GM23248 (cell line): ENCODE results near the gene SGMS1. TPM values are rescaled to one million over a fixed set of nuclear protein-coding genes. Genes with fewer than 3 reads are reported as not detected.

Source experiments
- DNase-seq: peaks from one replicate; pipeline ENCODE4 v3.0.0-alpha.2; 2015
- H2AFZ ChIP-seq: fragments of 200-600 bp; sonication (generic); 2 replicates; pipeline ENCODE4 v1.6.1; 2016; ENCODE audit warnings: antibody characterized with exemption
- H3F3A ChIP-seq: fragments of 200-600 bp; sonication (generic); 2 replicates; pipeline ENCODE4 v1.6.1; 2016; ENCODE audit warnings: mild to moderate bottlenecking, antibody characterized with exemption, mixed run types; ENCODE audit not compliant: insufficient read depth
- H3K27ac ChIP-seq: fragments of 200-600 bp; sonication (generic); 2 replicates; pipeline ENCODE4 v1.5.1; 2016; ENCODE audit warnings: mild to moderate bottlenecking
- H3K27me3 ChIP-seq: fragments of 200-600 bp; sonication (generic); replicated peaks from 2 replicates; pipeline ENCODE4 v1.6.1; 2016; ENCODE audit warnings: mild to moderate bottlenecking; ENCODE audit not compliant: insufficient read depth
- H3K36me3 ChIP-seq: fragments of 200-600 bp; sonication (generic); 2 replicates; pipeline ENCODE4 v1.6.1; 2016; ENCODE audit warnings: low read depth, mild to moderate bottlenecking
- H3K4me1 ChIP-seq: fragments of 200-600 bp; sonication (generic); 2 replicates; pipeline ENCODE4 v1.6.1; 2016; ENCODE audit warnings: mild to moderate bottlenecking; ENCODE audit not compliant: insufficient read depth
- H3K4me2 ChIP-seq: fragments of 200-600 bp; sonication (generic); one replicate; pipeline ENCODE4 v1.6.1; 2016; ENCODE audit warnings: mild to moderate bottlenecking; ENCODE audit not compliant: unreplicated experiment
- H3K4me3 ChIP-seq: fragments of 200-600 bp; sonication (generic); 2 replicates; pipeline ENCODE4 v1.5.1; 2016; ENCODE audit warnings: mild to moderate bottlenecking
- H3K79me2 ChIP-seq: fragments of 200-600 bp; sonication (generic); 2 replicates; pipeline ENCODE4 v1.6.1; 2016; ENCODE audit warnings: mild to moderate bottlenecking; ENCODE audit not compliant: insufficient read depth
- H3K9ac ChIP-seq: fragments of 200-600 bp; sonication (generic); 2 replicates; pipeline ENCODE4 v1.6.1; 2016; ENCODE audit warnings: mild to moderate bottlenecking
- H3K9me2 ChIP-seq: fragments of 200-600 bp; sonication (generic); 2 replicates; pipeline ENCODE4 v1.6.1; 2016; ENCODE audit warnings: mixed run types, mild to moderate bottlenecking, moderate library complexity; ENCODE audit not compliant: insufficient read depth
- H3K9me3 ChIP-seq: fragments of 200-600 bp; sonication (generic); one replicate; pipeline ENCODE4 v1.6.1; 2017; ENCODE audit warnings: low read depth
- H4K20me1 ChIP-seq: fragments of 200-600 bp; sonication (generic); 2 replicates; pipeline ENCODE4 v1.6.0; 2016; ENCODE audit not compliant: insufficient read depth
- EZH2 ChIP-seq: fragments of 200-600 bp; sonication (generic); IDR thresholded peaks from 2 replicates; pipeline ENCODE4 v1.6.1; 2018; ENCODE audit warnings: antibody characterized with exemption, mild to moderate bottlenecking; ENCODE audit not compliant: insufficient read depth, poor library complexity, severe bottlenecking
- EZH2phosphoT487 ChIP-seq: fragments of 200-600 bp; sonication (generic); IDR thresholded peaks from 2 replicates; pipeline ENCODE4 v1.6.1; 2018; ENCODE audit warnings: antibody characterized with exemption, moderate library complexity, mild to moderate bottlenecking, low read depth; ENCODE audit not compliant: insufficient read depth
- whole genome bisulfite sequencing, 2 experiments: methylation state at CpG; one replicate each; pipeline ENCODE4 v1.1.6; 2015 to 2017; ENCODE audit warnings: low lambda C conversion rate in 2 of 2, low coverage in 1 of 2; ENCODE audit errors: missing lambda C conversion rate in 2 of 2; 5-methylcytosine and 5-hydroxymethylcytosine counted together
- in situ Hi-C: fragments of 300-500 bp; cut with MboI; formaldehyde crosslinking; loops from 2 replicates; pipeline ENCODE4 v1.15.0; 2020
- polyA plus RNA-seq: library from polyadenylated mRNA; unstranded; fragments of >200 nt; fragmentation: Nextera tagmentation; extraction: Ambion mirVana; gene quantifications from 2 replicates; pipeline ENCODE4 v1.2.1, GENCODE V29; 2016
- total RNA-seq: library from RNA; depleted of rRNA; stranded (reverse); fragments of >200 nt; shearing (Covaris generic); gene quantifications from 2 replicates; pipeline ENCODE4 v1.2.3, GENCODE V29; 2014

SGMS1 gene
- total and polyA plus RNA-seq, 2 experiments from 2014 or later, result 22.7 to 53.6 TPM

DNA sequence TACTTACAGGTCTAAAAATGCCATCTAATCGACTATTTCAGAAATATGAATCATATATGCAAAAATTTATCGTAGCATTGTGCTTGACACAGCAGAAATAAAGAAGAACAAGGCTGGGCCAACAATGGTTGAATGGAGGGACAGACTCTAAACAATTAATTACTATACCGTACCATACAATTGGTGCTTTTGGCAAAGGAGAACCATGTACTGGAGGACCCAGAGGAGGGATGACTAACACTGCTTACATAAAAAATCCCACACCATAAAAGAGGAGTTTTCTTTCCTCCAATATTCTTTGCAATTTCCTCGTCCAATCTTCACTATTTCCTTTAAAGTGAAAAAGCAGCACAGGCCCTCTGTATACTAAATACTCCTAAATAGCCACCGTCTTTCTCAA, 94.1 kb downstream of the SGMS1 start:
- in situ Hi-C loops, result no loop called here
- no peak for TF ChIP-seq EZH2phosphoT487
- TF ChIP-seq EZH2, result no peak
- WGBS, 2 experiments, result 91 to 95% methylated on average over 5 of the region's 5 CpGs

DNA sequence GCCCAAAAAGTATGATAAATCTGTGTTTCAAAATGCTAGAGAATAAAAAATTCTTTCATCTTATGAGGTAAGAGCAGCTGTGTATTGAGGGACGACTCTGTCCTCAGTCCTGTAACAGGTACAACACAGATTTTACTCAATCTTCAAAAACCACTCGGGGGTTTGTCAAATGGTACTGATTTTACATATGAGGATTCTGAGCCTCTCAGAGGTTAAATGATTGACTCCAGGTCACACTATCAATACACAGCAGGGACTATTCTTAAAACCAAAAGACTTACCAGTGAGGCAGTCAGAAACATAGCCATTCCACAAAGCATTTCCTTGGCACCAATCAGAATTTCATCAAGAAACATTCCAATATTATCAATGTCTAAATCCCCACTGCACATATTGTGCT, 95.5 kb downstream of the SGMS1 start:
- H3K36me3 ChIP-seq, result no peaks in the 10 kb centered on the region
- H3K27ac ChIP-seq, result no peak overlapping the region
- TF ChIP-seq EZH2 (no peak), EZH2phosphoT487 (no peak)
- in situ Hi-C loops, result no loop called here
- no peaks in the 10 kb centered on the region for H3K27me3 ChIP-seq
- no peak overlapping the region for H3K4me3 ChIP-seq
- no peaks in the 10 kb centered on the region for H3K9me3 ChIP-seq
- H3K79me2 ChIP-seq, result no peaks in the 10 kb centered on the region
- H3F3A ChIP-seq, result no peaks in the 10 kb centered on the region
- H3K4me2 ChIP-seq, result no peak overlapping the region
- no peak overlapping the region for H2AFZ ChIP-seq
- no peaks in the 10 kb centered on the region for H3K9me2 ChIP-seq
- H3K9ac ChIP-seq, result no peak overlapping the region
- H4K20me1 ChIP-seq, result no peaks in the 10 kb centered on the region
- no peak for DNase-seq
- H3K4me1 ChIP-seq, result no peaks in the 10 kb centered on the region
- WGBS, 2 experiments, result 49 to 61% methylated on average over 2 of the region's 2 CpGs

More for the DNA sequence above, 94.1 kb downstream of the SGMS1 start:
- Histone ChIP-seq H2AFZ (no peak overlapping the region), H3K79me2 (no peaks in the 10 kb centered on the region), H3K9me2 (no peaks in the 10 kb centered on the region), H3K36me3 (no peaks in the 10 kb centered on the region), H3K4me1 (no peaks in the 10 kb centered on the region), H3F3A (no peaks in the 10 kb centered on the region), H3K9ac (no peak overlapping the region), H3K27ac (no peak overlapping the region), H3K4me2 (no peak overlapping the region), H4K20me1 (no peaks in the 10 kb centered on the region), H3K4me3 (no peak overlapping the region), H3K9me3 (no peaks in the 10 kb centered on the region), H3K27me3 (no peaks in the 10 kb centered on the region)
- no peak for DNase-seq

DNA sequence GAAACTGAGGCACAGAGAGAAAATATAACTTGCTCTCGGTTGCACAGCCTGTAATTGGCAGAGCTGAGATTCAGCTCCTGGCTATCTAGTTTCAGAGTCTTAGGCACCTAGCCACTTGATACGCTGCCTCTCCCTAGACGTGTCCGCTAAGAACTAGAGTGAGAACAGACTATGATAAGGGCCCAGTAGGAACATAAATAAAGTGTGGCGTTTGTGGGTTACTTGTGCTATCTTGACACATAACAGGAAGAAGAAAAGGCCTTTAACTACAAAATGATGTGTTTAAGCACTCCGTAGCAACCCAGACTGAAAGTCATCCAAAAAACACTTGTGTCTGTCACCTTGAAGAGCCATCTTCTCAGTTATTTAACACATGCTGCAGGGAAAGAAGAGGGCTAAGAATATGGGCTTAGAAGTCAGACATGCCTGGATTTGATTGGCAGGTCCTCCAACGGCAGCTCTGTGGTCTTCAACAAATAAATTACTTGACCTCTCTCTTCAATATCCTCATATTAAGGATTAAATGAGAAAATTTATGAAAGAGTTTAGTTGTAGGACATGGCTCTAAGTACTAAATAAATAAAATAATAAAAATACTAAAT, 96.2 kb downstream of the SGMS1 start:
- Histone ChIP-seq H3K27ac (no peak overlapping the region), H2AFZ (no peak overlapping the region), H3K36me3 (no peaks in the 10 kb centered on the region), H4K20me1 (no peaks in the 10 kb centered on the region), H3K79me2 (no peaks in the 10 kb centered on the region), H3F3A (no peaks in the 10 kb centered on the region), H3K27me3 (no peaks in the 10 kb centered on the region), H3K4me3 (no peak overlapping the region), H3K4me2 (no peak overlapping the region), H3K4me1 (no peaks in the 10 kb centered on the region), H3K9me2 (no peaks in the 10 kb centered on the region), H3K9ac (no peak overlapping the region), H3K9me3 (no peaks in the 10 kb centered on the region)
- no peak for DNase-seq
- in situ Hi-C loops, result no loop called here
- WGBS, 2 experiments, result 84 to 85% methylated on average over 7 of the region's 7 CpGs
- TF ChIP-seq EZH2 (no peak), EZH2phosphoT487 (no peak)

DNA sequence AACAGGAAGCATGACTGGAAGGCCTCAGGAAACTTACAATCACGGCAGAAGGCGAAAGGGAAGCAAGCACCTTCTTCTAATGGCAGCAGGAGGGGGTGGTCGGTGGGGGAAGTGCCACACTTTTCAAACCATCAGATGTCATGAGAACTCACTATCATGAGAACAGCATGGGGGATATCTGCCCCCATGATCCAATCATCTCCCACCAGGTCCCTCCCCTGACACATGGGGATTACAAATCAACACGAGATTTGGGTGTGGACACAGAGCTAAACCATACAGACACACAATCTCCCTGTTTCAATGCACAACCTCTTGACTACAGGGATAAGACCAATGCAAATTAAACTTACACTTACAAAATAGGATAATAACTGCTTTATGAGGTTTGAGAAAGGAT, 97.6 kb downstream of the SGMS1 start:
- Histone ChIP-seq H3K9me2 (no peaks in the 10 kb centered on the region), H2AFZ (no peak overlapping the region), H3F3A (no peaks in the 10 kb centered on the region), H3K36me3 (no peaks in the 10 kb centered on the region), H3K27ac (no peak overlapping the region), H3K9me3 (no peaks in the 10 kb centered on the region), H3K4me2 (no peak overlapping the region), H3K4me3 (no peak overlapping the region), H4K20me1 (no peaks in the 10 kb centered on the region), H3K27me3 (no peaks in the 10 kb centered on the region), H3K9ac (no peak overlapping the region), H3K4me1 (no peaks in the 10 kb centered on the region), H3K79me2 (no peaks in the 10 kb centered on the region)
- no peak for DNase-seq
- in situ Hi-C loops, result no loop called here
- 83% methylated on average over 4 of the region's 4 CpGs for WGBS, 2 experiments
- TF ChIP-seq EZH2phosphoT487 (no peak), EZH2 (no peak)

DNA sequence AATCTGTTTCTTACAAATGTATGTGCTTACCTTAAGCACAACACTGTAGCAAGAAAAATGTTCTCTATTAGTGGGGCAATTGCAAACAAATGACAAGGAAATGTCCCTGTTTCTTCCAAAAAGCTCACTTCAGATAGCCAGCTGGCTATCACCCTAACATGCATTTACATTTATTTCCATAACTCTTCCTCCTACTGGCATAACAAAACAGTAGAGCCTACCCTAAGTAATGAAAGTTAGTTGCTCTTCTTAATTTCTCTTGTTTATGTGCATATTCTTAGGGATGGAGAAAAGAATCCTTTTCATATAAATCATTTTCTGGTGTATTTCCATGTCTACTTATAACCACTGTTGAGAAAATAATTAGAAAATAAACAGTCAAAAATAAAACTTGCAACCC, 100.4 kb downstream of the SGMS1 start:
- Histone ChIP-seq H3K4me2 (no peak overlapping the region), H3K36me3 (no peaks in the 10 kb centered on the region), H3F3A (no peaks in the 10 kb centered on the region), H3K4me1 (no peaks in the 10 kb centered on the region), H3K9me3 (no peaks in the 10 kb centered on the region), H2AFZ (no peak overlapping the region), H4K20me1 (no peaks in the 10 kb centered on the region), H3K9ac (no peak overlapping the region), H3K9me2 (no peaks in the 10 kb centered on the region), H3K27me3 (no peaks in the 10 kb centered on the region), H3K4me3 (no peak overlapping the region), H3K79me2 (no peaks in the 10 kb centered on the region), H3K27ac (no peak overlapping the region)
- no peak for DNase-seq
- TF ChIP-seq EZH2phosphoT487 (no peak), EZH2 (no peak)
- in situ Hi-C loops, result no loop called here
